CD4-positive, alpha-beta T cell treated with Interleukin-12 subunit alpha and Interleukin-12 subunit beta, for 1 hour (primary cell): ENCODE data around the gene MSI1.

Experiments used
- DNase-seq: peaks from one replicate; pipeline ENCODE4 v3.0.0-alpha.2; 2020

MSI1 gene

DNA sequence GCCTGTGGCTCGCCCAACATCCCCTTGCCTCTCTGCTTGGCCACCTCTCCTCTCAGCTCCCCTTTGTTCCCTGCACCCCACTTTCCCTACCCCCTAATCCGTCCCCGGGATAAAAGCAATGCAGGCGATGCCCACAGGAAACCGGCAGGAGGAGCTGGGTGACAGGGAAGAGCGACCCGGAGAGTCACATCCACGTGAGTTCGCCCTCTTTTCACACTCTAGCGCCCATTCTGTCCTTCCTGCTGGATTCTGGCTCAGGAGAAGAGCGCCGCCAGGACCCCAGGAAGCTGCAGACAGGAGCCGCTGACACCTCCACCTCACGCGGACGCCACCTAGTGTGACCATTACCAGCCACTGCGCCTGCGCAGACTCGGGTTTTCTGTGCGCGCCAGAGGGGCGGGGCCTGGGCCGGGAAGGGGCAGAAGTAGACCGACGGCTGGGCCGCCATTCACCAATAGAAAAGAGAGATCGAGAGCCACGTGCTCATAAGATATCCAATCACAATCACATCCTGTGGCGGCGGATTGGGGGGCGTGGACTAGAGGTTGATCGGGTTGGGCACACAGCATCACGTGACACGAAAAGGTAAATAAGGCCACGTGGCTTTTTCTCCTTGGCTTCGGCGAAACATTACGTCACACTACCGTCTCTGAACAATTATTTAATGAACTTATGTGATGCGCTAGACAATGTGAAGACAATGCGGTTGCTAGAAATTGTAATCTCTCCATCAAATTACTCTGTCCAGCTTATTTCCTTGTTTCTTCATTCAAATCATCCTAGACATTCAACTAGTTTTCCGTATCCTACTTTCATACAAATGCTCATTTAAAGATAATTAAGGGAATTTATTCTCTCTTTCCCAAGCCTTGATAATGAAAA lies 51.5 kb downstream of the MSI1 start:
- peak; percentile 100 for DNase-seq

DNA sequence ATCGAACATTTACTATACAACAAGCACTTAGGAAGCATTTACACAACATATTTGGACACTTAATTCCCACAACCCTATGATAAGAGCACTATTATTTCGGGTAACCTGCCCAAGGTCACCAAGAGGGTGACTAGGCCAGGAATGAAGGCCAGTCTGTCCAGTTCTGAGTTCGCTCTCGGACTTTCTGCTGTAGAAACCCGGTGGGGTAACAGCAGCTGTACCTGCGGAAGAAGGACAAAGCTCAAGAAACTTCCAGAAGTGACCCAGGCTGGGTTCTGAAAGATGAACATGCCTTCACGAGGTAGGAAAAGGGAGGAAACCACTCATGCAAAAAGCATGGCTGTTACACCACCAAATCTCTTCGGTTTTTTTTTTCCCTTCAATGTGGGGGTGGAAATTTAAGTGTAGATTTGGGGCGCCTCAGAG lies 52.2 kb downstream of the MSI1 start:
- DNase-seq = no peak

DNA sequence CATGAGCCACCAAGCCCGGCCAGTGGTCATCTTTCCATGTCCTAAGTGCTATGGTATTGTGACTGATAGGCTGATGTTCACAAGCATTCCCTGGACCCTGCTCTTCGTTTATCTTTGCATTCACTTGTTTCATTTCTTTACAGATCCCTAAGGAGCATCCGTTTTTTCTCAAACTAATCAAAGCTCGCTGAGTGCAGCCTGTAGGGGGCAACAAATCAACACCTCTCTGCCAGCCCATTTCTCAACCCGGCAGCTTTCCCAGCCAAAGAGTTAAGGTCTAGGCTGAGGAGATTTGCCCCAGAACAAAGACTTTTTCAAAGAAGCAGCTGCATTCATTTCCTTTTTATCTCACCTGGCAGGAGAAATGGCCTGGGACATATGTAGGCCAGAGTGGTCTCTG lies 54.7 kb downstream of the MSI1 start:
- DNase-seq = no peak

DNA sequence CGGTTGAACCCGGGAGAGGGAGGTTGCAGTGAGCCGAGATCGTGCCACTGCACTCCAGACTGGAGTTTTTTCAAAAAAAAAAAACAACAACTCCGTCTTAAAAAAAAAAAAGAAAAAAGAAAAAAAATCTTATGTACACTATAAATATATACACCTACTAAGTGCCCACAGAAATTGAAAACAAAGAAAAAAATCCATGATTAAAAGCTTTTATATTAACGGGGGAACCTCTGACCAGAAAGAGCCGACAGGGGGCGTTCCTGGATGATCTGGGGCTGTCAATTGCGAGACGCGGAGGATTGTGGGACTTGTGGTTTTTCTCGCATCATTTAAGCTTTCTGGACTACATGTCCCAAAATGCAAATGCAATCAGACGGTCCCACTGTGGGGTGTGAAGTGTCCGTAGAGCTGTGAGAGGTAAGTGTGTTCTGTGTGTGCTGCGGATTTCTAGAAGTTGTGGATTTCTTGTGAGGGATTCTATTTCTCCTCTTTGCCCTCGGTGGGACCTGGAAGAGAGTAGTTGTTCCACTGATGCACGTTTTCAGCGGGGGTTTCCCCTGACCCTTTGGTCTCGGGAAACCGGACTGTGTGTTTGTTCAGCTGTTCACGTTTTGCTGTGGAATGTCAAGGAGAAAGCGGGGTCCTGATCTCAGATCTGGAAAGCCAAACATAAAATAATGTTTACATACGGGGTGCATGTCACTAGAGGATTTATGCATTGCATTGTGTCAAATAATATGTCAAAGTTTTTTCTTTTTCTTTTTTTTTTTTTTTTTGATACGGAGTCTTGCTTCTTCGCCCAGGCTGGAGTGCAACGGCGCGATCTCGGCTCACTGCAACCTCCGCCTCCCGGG lies 66.8 kb downstream of the MSI1 start, which contains the start of gene SIRT4:
SIRT4 (plus strand) TSS at position 360 of the 854 bp plus-strand sequence. CDS start 1,241 bp downstream, outside the sequence.
- peak; percentile 92 for DNase-seq

DNA sequence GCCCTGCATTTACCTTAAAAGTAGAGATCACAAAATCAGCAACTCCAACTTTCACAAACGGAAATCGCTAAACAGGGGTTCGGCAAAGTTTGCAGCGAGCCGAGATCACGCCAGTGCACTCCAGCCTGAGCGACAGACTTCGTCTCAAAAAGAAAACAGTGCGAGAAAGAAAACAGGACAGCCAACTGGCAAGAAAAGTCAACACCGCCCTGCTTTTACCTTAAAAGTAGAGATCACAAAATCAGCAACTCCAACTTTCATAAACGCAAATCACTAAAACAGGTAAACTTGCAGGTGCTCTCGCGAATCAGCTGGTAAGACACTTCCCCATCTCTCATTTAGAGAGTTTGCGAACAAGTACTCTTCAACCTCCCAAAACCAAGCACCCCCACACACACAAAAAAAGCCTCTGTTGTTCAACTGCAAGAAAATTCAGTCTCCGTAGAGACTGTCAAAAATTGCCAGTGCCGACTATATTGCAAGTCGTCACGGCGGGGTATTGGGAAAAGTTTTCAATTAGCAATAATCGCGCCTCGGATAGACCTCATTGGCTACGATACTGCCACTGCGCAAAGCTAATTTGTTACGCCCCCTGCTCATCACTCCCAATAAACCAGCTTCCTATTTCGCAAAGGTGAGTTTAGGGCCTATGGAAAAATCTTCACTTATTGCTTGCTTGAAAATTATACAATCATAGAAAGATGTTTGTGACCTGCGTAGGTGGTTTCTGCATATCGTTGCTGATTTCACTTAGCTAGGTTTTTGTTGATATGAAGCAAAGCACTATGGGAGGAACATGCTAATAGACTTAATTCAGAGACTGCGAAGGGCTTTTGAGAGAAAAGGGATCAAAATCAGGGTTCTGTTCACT lies 76.1 kb downstream of the MSI1 start, which contains the start of gene RNU4-1:
RNU4-1 (minus strand) TSS at position 577 of the 871 bp plus-strand sequence.
- peak; percentile 90 for DNase-seq

DNA sequence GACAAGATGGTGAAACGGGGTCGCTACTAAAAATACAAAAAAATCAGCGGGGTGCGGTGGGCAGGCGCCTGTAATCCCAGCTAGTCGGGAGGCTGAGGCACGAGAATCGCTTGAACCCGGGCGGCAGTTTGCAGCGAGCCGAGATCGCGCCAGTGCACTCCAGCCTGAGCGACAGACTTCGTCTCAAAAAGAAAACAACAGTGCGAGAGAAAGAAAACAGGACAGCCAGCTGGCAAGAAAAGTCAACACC lies 76.6 kb downstream of the MSI1 start:
- DNase-seq = no peak
